Rectal smooth muscle tissue (tissue), 1 donor: ENCODE results near the gene NSMCE1.

Experiments used
- H3K27ac ChIP-seq: one replicate; pipeline ENCODE4 v1.7.0; 2013; ENCODE audit warnings: low read depth, low read length, inconsistent platforms
- H3K27me3 ChIP-seq: one replicate; pipeline ENCODE4 v1.7.0; 2013; ENCODE audit warnings: low read length; ENCODE audit not compliant: control insufficient read depth, insufficient read depth
- H3K36me3 ChIP-seq: one replicate; pipeline ENCODE4 v1.7.0; 2013; ENCODE audit warnings: low read length; ENCODE audit not compliant: control insufficient read depth, insufficient read depth
- H3K4me1 ChIP-seq: one replicate; pipeline ENCODE4 v1.7.0; 2013; ENCODE audit warnings: low read length; ENCODE audit not compliant: control insufficient read depth, insufficient read depth
- H3K4me3 ChIP-seq: one replicate; pipeline ENCODE4 v1.7.0; 2013; ENCODE audit warnings: low read length
- H3K9ac ChIP-seq: one replicate; pipeline ENCODE4 v1.7.0; 2013; ENCODE audit warnings: low read length

Gene NSMCE1

GRCh38 chr16:27220991-27221390 lies 47.6 kb downstream of the NSMCE1 start:
- H3K9ac ChIP-seq: no peak overlapping the region
- H3K27me3 ChIP-seq: no peaks in the 10 kb centered on the region
- H3K4me1 ChIP-seq: peaks cover 8% of the 10 kb centered on the region
- no peaks in the 10 kb centered on the region for H3K36me3 ChIP-seq
- no peak overlapping the region for H3K4me3 ChIP-seq
- H3K27ac ChIP-seq: no peak overlapping the region

GRCh38 chr16:27220527-27220926 lies 48.0 kb downstream of the NSMCE1 start:
- H3K4me1 ChIP-seq: peaks cover 8% of the 10 kb centered on the region
- H3K36me3 ChIP-seq: no peaks in the 10 kb centered on the region

GRCh38 chr16:27220120-27220519 lies 48.5 kb downstream of the NSMCE1 start:
- peaks cover 8% of the 10 kb centered on the region for H3K4me1 ChIP-seq
- H3K27me3 ChIP-seq: no peaks in the 10 kb centered on the region
- no peak overlapping the region for H3K27ac ChIP-seq
- H3K9ac ChIP-seq: no peak overlapping the region
- H3K4me3 ChIP-seq: no peak overlapping the region
- H3K36me3 ChIP-seq: no peaks in the 10 kb centered on the region

More at GRCh38 chr16:27220527-27220926, 48.0 kb downstream of the NSMCE1 start:
- Histone ChIP-seq H3K4me3 (no peak overlapping the region), H3K9ac (no peak overlapping the region), H3K27ac (no peak overlapping the region), H3K27me3 (no peaks in the 10 kb centered on the region)

- H3K27me3 ChIP-seq: no peaks in the 10 kb centered on the region
- H3K36me3 ChIP-seq: peaks cover 4% of the 10 kb centered on the region
- H3K4me1 ChIP-seq: peaks cover 8% of the 10 kb centered on the region
- H3K27ac ChIP-seq: no peak overlapping the region
- no peak overlapping the region for H3K4me3 ChIP-seq
- H3K9ac ChIP-seq: no peak overlapping the region
Measured at GRCh38 chr16:27219161-27219560, 49.4 kb downstream of the NSMCE1 start.

- H3K4me1 ChIP-seq: peaks cover 8% of the 10 kb centered on the region
- peaks cover 4% of the 10 kb centered on the region for H3K36me3 ChIP-seq
- H3K4me3 ChIP-seq: no peak overlapping the region
- no peak overlapping the region for H3K9ac ChIP-seq
- H3K27me3 ChIP-seq: no peaks in the 10 kb centered on the region
- H3K27ac ChIP-seq: no peak overlapping the region
Measured at GRCh38 chr16:27218756-27219155, 49.8 kb downstream of the NSMCE1 start.

GRCh38 chr16:27217256-27217655 lies 51.3 kb downstream of the NSMCE1 start:
- Histone ChIP-seq H3K27ac (no peak overlapping the region), H3K4me1 (no peaks in the 10 kb centered on the region), H3K9ac (no peak overlapping the region), H3K36me3 (peaks cover 4% of the 10 kb centered on the region), H3K4me3 (no peak overlapping the region), H3K27me3 (no peaks in the 10 kb centered on the region)

GRCh38 chr16:27216297-27216885 lies 52.2 kb downstream of the NSMCE1 start:
- peaks cover 4% of the 10 kb centered on the region for H3K36me3 ChIP-seq
- H3K4me3 ChIP-seq: no peak overlapping the region
- H3K27me3 ChIP-seq: no peaks in the 10 kb centered on the region
- no peaks in the 10 kb centered on the region for H3K4me1 ChIP-seq
- no peak overlapping the region for H3K27ac ChIP-seq
- H3K9ac ChIP-seq: no peak overlapping the region

GRCh38 chr16:27215660-27216059 lies 52.9 kb downstream of the NSMCE1 start:
- Histone ChIP-seq H3K27me3 (no peaks in the 10 kb centered on the region), H3K9ac (no peak overlapping the region), H3K4me3 (no peak overlapping the region), H3K36me3 (peaks cover 4% of the 10 kb centered on the region), H3K4me1 (no peaks in the 10 kb centered on the region), H3K27ac (no peak overlapping the region)

GRCh38 chr16:27214084-27214961 lies 54.2 kb downstream of the NSMCE1 start:
- H3K27me3 ChIP-seq: no peaks in the 10 kb centered on the region
- H3K36me3 ChIP-seq: peaks cover 4% of the 10 kb centered on the region
- H3K4me3 ChIP-seq: no peak overlapping the region
- H3K27ac ChIP-seq: no peak overlapping the region
- no peaks in the 10 kb centered on the region for H3K4me1 ChIP-seq
- H3K9ac ChIP-seq: no peak overlapping the region

- H3K4me3 ChIP-seq: no peak overlapping the region
- no peaks in the 10 kb centered on the region for H3K4me1 ChIP-seq
- H3K27me3 ChIP-seq: no peaks in the 10 kb centered on the region
- H3K36me3 ChIP-seq: peaks cover 4% of the 10 kb centered on the region
- H3K9ac ChIP-seq: no peak overlapping the region
- H3K27ac ChIP-seq: no peak overlapping the region
Measured at GRCh38 chr16:27211026-27211425, 57.5 kb downstream of the NSMCE1 start.

- H3K4me3 ChIP-seq: no peak overlapping the region
- no peak overlapping the region for H3K27ac ChIP-seq
- H3K27me3 ChIP-seq: no peaks in the 10 kb centered on the region
- H3K36me3 ChIP-seq: peaks cover 4% of the 10 kb centered on the region
- H3K4me1 ChIP-seq: no peaks in the 10 kb centered on the region
- H3K9ac ChIP-seq: no peak overlapping the region
Measured at GRCh38 chr16:27210174-27210573, 58.4 kb downstream of the NSMCE1 start.

GRCh38 chr16:27209591-27209990 lies 59.0 kb downstream of the NSMCE1 start:
- H3K4me1 ChIP-seq: peaks cover under 1% of the 10 kb centered on the region
- H3K27ac ChIP-seq: no peak overlapping the region
- no peak overlapping the region for H3K9ac ChIP-seq
- no peaks in the 10 kb centered on the region for H3K27me3 ChIP-seq
- peaks cover 2% of the 10 kb centered on the region for H3K36me3 ChIP-seq
- H3K4me3 ChIP-seq: no peak overlapping the region

GRCh38 chr16:27208796-27209195 lies 59.8 kb downstream of the NSMCE1 start:
- peaks cover 6% of the 10 kb centered on the region for H3K4me1 ChIP-seq

More at GRCh38 chr16:27208796-27209195, 59.8 kb downstream of the NSMCE1 start:
- H3K36me3 ChIP-seq: no peaks in the 10 kb centered on the region
- H3K4me3 ChIP-seq: no peak overlapping the region
- H3K9ac ChIP-seq: no peak overlapping the region
- H3K27me3 ChIP-seq: no peaks in the 10 kb centered on the region
- no peak overlapping the region for H3K27ac ChIP-seq
